CD4-positive, alpha-beta T cell treated with Interleukin-15 for 1 hour (primary cell): ENCODE measurements around the gene UBAC2.
A peak's percentile ranks its signal among the peaks of the same experiment; 100 is the strongest.

ENCODE experiments used
- DNase-seq: peaks from one replicate; pipeline ENCODE4 v3.0.0-alpha.2; 2020

UBAC2 gene

DNA sequence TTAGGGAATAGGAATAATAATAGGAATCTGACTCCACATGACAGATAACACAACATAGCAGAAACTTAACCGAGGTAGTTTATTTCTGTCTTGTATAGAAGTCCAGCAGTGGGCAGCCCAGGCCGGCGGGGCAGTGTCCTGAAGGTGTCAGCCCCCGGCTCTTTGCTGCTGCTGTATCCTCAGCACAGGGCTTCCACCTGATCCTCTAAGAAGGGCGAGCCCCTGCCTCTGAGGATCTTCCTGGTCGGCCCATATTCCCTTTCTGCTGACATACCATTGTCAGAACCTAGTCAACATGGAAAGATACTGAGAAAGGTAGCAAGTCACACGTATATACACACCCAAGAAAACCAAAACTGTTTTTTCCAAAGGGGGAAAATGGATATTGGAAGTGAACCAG, 162.7 kb downstream of the UBAC2 start:
- no peak for DNase-seq

DNA sequence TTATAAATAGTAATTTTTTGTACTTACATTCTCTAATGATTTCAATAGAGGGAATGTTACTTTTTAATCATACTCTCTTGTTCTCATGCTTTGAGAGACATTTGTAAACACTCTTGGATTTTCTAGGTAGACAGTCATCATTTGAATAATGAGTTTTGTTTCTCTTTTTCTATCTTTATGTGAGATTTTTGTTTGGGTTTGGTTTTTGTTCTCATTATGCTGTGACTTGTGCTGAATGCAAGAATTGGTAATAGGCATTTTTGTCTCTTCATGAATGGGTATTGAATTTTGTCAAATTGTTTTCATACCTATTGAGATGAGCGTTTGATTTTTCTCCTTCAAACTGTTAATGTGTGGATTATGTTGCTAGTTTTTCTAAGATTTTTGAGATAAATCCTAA, 163.3 kb downstream of the UBAC2 start:
- no peak for DNase-seq

DNA sequence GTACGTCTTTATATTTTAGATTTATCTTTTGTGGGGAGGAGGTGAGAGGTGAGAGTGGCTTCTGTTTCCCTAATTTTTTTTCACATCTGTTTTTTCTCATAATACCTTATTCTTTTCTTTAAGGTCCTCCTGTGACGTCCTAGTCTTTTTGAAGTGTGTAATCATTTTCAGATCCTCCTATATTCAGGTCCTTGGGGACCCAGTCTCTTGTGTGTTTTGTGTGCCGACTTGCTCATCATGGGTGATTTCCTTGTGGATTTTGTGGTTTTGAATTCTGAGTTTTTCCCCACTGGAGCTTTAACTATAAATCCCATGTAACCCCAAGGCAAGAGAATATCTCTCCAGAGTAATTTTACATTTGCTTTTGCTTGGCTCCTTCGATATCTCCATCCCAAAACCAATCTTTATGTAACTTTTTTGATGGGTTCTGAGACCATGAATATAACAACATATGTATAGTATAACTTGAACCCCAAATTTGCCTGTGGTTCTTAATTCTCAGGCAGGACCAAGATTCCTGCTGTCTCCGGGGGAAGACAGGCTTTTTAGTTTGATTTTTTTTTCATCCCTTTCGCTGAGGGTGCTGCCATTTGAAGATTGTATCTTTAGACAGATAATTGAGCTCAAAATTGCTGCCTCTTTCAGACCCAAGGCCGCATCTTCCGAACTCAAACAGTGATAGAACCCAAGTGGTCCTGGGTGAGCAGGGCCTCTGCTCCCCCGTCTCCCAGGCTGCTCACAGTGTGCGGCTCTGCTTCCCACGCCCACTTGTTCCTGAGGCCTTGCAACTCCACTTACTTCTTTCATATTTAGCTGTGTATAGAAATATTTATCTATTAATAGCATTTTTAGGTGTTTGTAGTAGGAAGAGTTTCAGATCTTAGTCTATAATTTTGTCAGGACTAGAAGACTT, 165.7 kb downstream of the UBAC2 start:
- no peak for DNase-seq

- DNase-seq, result no peak
Observed at GRCh38 chr13:99367106-99367616, 166.5 kb downstream of the UBAC2 start.

DNA sequence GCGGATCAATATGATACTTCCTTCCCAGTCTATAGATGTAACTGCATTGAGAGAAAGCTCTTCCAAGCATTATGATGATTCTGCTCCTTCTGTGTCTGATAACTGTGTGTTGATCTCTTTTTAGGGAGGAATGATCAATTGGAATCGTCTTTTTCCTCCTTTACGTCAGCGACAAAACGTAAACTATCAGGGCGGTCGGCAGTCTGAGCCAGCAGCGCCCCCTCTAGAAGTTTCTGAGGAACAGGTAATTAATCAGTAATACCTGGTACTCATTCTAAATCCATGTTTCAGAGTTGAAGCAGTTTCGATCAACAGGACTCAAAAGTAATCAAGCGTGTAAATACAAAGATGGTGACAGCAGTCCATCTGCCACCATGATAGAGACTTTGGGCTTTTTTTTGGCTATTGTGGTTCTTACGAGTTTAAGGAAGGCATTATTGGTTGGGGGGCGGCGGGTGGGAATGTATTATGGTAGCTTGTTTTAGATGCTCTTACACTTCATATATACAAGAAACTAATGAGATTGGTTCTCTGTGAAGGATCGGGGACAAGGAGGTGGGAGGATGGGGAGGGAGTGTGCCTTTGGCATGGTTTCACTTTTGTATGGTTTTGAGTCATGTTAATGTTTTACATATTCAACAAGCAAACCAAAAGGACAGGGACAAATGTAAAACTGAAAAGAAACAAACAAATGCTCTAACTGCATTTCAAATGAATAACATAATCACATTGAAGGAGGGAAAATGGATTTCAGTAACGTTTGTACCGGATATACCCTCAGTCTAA, 167.2 kb downstream of the UBAC2 start:
- no peak for DNase-seq

DNA sequence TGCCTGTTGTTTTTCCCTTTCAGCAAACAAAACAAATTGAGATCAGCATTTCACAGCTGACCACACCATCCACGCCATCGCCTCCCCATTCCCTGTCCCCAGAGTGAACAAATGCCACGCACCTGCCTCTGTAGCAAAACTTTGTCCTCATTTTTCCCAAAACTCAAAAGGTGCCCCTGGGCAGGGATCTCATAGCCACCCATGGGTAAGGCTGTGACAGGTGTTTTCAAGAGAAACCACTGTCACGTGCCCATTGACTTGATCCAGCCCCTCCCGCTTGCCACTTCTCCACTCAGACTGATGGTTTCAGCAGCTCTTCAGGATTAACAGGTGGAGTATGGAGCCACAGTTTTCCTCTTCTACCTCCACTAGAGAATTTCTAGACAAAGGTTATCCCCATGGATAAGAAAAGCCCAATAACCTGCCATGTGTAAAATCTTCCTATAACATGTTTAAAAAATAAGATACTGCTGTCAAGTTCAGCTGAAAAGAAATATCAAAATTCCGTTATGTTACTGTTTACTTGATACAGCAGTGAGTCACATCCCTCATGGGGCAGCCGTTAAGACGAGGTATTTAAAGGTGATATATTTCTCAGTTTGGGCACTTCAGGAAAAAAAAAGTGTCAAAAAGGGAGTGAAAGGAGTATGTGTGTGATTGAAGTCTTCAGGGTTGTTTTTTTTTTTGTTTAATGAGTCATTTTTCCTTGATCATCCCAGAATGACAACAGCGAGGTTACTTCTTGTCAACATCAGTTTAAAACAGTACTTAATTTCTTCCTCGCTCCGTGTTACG, 170.0 kb downstream of the UBAC2 start:
- no peak for DNase-seq

GRCh38 chr13:99371956-99372355, 171.3 kb downstream of the UBAC2 start:
- peak; percentile 85 for DNase-seq

DNA sequence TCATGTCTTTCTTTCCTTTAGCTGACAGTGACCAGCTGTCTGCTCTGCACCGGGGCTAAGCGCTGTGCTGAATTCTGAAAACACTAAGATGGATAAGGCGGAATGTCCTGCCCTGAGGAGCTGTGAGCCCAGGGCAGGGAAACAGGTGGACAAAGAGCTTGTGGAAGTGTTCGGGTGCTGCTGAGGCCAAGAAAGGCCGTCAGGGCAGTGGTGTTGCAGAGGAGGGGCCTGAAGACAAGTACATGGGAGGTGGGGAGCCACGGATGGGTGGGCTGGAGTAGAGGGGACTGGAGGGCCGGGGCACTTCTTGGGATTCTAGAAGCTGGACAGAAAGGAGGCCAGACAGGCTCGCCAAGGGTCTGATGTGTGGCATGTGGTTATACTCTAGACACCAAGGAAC, 172.8 kb downstream of the UBAC2 start:
- DNase-seq, result no peak

GRCh38 chr13:99374169-99374991, 173.7 kb downstream of the UBAC2 start:
- DNase-seq, result peak; percentile 73

- peak; percentile 96 for DNase-seq
Observed at GRCh38 chr13:99374994-99375737, 174.5 kb downstream of the UBAC2 start.

DNA sequence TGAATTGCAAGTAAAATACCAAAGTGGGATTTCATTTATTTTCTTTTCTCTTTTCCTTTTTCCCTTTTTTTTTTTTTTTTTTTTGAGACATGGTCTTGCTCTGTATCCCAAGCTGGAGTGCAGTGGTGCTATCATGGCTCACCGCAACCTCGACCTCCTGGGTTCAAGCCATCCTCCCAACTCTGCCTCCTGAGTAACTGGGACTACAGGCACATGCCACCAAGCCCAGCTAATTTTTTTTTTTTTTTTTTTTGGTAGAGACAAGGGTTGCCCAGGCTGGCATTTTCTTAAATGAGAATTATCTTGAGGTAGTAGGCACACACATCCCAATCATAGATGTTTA, 175.1 kb downstream of the UBAC2 start:
- DNase-seq, result no peak

DNA sequence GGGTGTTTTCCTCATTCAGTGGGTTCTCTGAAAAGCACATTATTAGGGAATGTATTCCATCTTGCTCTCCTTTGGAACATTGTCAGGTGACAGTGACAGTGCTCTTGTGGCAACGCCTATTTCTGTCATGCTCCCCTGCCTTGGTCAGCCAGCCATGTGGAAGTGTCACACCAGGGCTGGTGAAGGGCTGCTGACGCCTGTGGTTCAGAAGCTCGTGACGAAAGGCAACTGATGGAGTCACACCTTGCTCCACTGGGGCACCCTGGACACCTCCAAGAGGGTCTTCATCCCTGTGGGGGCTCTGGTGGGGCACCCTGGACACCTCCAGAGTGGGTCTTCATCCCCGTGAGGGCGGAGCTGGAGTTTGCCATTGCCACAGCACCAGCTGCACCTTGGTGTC, 175.5 kb downstream of the UBAC2 start:
- DNase-seq, result peak; percentile 90

- no peak for DNase-seq
Observed at GRCh38 chr13:99376924-99377323, 176.3 kb downstream of the UBAC2 start.

- DNase-seq, result no peak
Observed at GRCh38 chr13:99377641-99378040, 177.0 kb downstream of the UBAC2 start.

- no peak for DNase-seq
Observed at GRCh38 chr13:99378985-99379733, 178.5 kb downstream of the UBAC2 start.

DNA sequence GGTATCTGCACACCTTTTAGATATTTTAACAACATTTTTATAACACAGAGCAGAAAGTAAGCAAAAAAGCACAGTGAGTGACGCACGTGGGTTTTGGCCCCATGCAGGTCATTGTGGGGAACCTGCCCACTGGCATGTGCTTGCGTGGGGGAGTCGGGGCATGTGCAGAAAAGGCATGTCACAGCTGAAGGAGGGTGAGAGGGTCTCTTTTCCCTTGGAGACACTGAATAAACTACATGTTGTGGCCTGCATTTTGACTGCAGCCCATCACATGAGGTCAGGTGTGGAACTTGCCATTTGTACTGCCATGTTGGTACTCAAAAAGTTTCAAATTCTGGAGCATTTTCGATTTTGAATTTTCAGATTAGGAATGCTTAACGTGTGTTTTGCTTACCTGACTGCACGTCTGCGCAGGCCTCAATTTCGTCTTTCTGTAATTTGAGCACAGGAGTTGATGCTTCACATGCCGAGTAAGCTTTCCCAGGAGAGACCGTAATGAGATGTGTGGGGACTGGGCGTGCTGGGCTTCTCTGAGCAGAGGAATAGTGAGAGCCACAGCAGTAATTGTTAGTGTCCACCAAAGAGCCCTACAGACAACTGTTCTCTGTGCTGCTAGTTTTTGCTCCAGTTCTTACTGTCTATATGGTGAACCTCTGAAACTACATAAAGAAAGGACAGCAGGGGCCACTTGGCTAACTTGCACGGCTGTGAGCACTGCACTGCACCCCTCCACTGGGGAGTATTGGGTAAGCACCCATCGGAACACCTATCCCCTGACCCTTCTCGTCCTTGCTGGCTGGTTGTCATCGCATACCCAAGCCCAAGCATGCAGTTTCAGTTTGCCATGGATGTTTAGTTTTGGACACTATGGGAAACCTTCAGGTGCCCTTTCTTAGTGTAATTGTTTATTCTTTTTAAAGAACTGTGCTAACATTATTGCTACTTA, 179.5 kb downstream of the UBAC2 start:
- no peak for DNase-seq

DNA sequence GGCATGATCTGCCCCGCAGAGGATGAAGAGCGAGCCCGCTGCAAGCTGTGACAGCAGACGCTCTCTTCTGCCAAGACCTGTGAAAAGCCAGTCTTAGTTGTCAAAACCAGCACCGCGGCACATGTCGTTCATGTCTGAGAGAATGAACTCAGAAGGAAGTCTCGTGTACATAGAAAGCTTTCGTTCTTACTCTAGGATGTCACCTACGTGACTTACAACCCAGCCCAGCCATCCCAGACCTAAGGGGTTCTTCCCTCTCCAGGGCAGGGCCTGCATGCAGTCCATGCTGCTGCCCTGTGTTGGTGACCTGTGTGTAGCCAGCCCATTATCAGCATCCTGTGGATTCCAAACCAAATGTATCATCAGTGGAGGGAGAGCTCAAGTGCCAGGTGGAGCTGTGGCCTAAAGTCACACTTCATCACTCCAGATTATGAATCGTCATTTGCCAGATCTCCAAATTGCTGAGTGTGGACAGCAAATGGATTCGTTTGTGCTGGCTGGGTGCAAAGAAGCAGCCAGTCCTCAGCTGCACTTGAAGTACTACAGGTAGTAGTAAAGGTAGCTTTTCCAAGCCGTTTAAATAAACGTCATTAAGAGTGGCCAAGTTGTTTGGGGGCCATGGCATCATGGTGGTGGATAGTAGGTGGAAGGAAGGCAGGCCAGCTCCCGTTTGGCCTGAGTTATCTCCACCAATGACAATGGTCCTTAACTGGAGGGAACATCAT, 180.4 kb downstream of the UBAC2 start:
- peak; percentile 41 for DNase-seq

- no peak for DNase-seq
Observed at GRCh38 chr13:99381766-99382165, 181.1 kb downstream of the UBAC2 start.
